Mammary epithelial cell (primary cell): Measurements from ENCODE around the gene ETFB.

Source experiments
- EZH2 ChIP-seq: IDR thresholded peaks from 2 replicates; pipeline ENCODE4 v1.6.1; 2012; ENCODE audit warnings: low read length, inconsistent platforms, borderline replicate concordance
- TF ChIP-seq, protein P1 (sequence below), 2 donors: IDR thresholded peaks in 1 of 2; conservative IDR thresholded peaks in 1 of 2; 2 replicates each; pipeline ENCODE4 v1.5.1; 2011 to 2012; ENCODE audit warnings: inconsistent platforms in 2 of 2, low read length in 2 of 2, mild to moderate bottlenecking in 2 of 2, control low read depth in 1 of 2, low read depth in 1 of 2; ENCODE audit not compliant: insufficient read depth in 1 of 2; ENCODE audit errors: extremely low read depth in 1 of 2

GRCh38 chr19:51346742-51347141 is 19.4 kb downstream of the ETFB start:
- TF ChIP-seq, protein P1, sequence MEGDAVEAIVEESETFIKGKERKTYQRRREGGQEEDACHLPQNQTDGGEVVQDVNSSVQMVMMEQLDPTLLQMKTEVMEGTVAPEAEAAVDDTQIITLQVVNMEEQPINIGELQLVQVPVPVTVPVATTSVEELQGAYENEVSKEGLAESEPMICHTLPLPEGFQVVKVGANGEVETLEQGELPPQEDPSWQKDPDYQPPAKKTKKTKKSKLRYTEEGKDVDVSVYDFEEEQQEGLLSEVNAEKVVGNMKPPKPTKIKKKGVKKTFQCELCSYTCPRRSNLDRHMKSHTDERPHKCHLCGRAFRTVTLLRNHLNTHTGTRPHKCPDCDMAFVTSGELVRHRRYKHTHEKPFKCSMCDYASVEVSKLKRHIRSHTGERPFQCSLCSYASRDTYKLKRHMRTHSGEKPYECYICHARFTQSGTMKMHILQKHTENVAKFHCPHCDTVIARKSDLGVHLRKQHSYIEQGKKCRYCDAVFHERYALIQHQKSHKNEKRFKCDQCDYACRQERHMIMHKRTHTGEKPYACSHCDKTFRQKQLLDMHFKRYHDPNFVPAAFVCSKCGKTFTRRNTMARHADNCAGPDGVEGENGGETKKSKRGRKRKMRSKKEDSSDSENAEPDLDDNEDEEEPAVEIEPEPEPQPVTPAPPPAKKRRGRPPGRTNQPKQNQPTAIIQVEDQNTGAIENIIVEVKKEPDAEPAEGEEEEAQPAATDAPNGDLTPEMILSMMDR (conservative IDR thresholded peaks at IDR 0.05 in 1 of 2, IDR thresholded peaks at IDR 0.05 in 1 of 2; ENCODE audit: extremely low read depth in 1 of 2, insufficient read depth in 1 of 2, low read depth in 1 of 2, low read length in 2 of 2), result no peak
- TF ChIP-seq EZH2, result no peak
